GM19239 (cell line): Measurements from ENCODE around the gene WDR81.
"Not testable (repeated sequence)": the region's sequence is repeated elsewhere in the genome, so short reads cannot be mapped to it uniquely, and the experiment has no call there.

Experiments used
- DNase-seq: peaks from one replicate; pipeline ENCODE4 v3.0.0; 2011; ENCODE audit warnings: low spot score; ENCODE audit not compliant: insufficient read length
- FAIRE-seq: peaks from 2 replicates; lab custom pipeline; 2011; peaks lifted over from hg19 to GRCh38; lab: Jason Lieb, UNC

The WDR81 gene

GRCh38 chr17:1724351-1724868 is at the start of gene WDR81:
WDR81 (plus strand) TSS chr17:1724704; CDS start chr17:1724960, 256 bp downstream.
- DNase-seq (peak; percentile 93), FAIRE-seq (peak; percentile 71)

GRCh38 chr17:1676401-1676800 is 48.1 kb upstream of the WDR81 start:
- FAIRE-seq: no peak

GRCh38 chr17:1683459-1683858 is 41.0 kb upstream of the WDR81 start:
- DNase-seq (no peak), FAIRE-seq (no peak)

More at GRCh38 chr17:1676401-1676800, 48.1 kb upstream of the WDR81 start:
- no peak for DNase-seq

- DNase-seq (peak; percentile 100), FAIRE-seq (peak; percentile 98)
These were observed 39.9 kb upstream of the WDR81 start, which contains the start of gene PRPF8 for GRCh38 chr17:1684378-1685189. PRPF8 (minus strand) TSS chr17:1684867; CDS start chr17:1684571, 296 bp downstream.

GRCh38 chr17:1686086-1686485 is 38.4 kb upstream of the WDR81 start:
- no peak for FAIRE-seq

GRCh38 chr17:1688405-1688804 is 36.1 kb upstream of the WDR81 start:
- DNase-seq, FAIRE-seq: not testable (repeated sequence)

More at GRCh38 chr17:1686086-1686485, 38.4 kb upstream of the WDR81 start:
- DNase-seq: no peak

GRCh38 chr17:1690544-1691221 is 33.8 kb upstream of the WDR81 start:
- FAIRE-seq (no peak), DNase-seq (no peak)

GRCh38 chr17:1693339-1693738 is 31.2 kb upstream of the WDR81 start:
- no peak for FAIRE-seq

GRCh38 chr17:1695365-1695764 is 29.1 kb upstream of the WDR81 start:
- FAIRE-seq (no peak), DNase-seq (no peak)

More at GRCh38 chr17:1693339-1693738, 31.2 kb upstream of the WDR81 start:
- DNase-seq: no peak

- no peak for DNase-seq
- no peak for FAIRE-seq
These were observed 26.8 kb upstream of the WDR81 start for GRCh38 chr17:1697681-1698080.

- not testable (repeated sequence) for FAIRE-seq, DNase-seq
These were observed 24.6 kb upstream of the WDR81 start for GRCh38 chr17:1699891-1700290.

GRCh38 chr17:1703063-1703462 is 21.4 kb upstream of the WDR81 start:
- FAIRE-seq: no peak
- no peak for DNase-seq

GRCh38 chr17:1705004-1705403 is 19.5 kb upstream of the WDR81 start:
- FAIRE-seq: no peak

GRCh38 chr17:1707107-1707506 is 17.4 kb upstream of the WDR81 start:
- DNase-seq (no peak), FAIRE-seq (no peak)

More at GRCh38 chr17:1705004-1705403, 19.5 kb upstream of the WDR81 start:
- no peak for DNase-seq

GRCh38 chr17:1708791-1709346 is 15.6 kb upstream of the WDR81 start:
- not testable (repeated sequence) for FAIRE-seq, DNase-seq

GRCh38 chr17:1709403-1709951 is 15.0 kb upstream of the WDR81 start:
- DNase-seq: no peak
- no peak for FAIRE-seq

- DNase-seq: no peak
- FAIRE-seq: no peak
These were observed 14.3 kb upstream of the WDR81 start, which contains the start of gene TLCD2 for GRCh38 chr17:1709971-1710806. TLCD2 (minus strand) TSS chr17:1710377; CDS start chr17:1710242, 135 bp downstream.

- no peak for DNase-seq
- no peak for FAIRE-seq
These were observed 13.5 kb upstream of the WDR81 start for GRCh38 chr17:1710807-1711553.

GRCh38 chr17:1711804-1712203 is 12.7 kb upstream of the WDR81 start:
- FAIRE-seq: no peak
- no peak for DNase-seq
